IMR-90 (cell line): ENCODE results near the gene DEFB124. TPM values are rescaled to one million over a fixed set of nuclear protein-coding genes. Genes with fewer than 3 reads are reported as not detected.

ENCODE experiments used
- ATAC-seq: fragments of 200-7000 bp; cut with Tn5 transposase; 2 replicates; pipeline ENCODE4 v1.9.1; 2020; ENCODE audit warnings: low read depth, mild to moderate bottlenecking, moderate library complexity
- BruUV-seq: library from RNA; stranded (reverse); fragments of 400-500 nt; replicated peaks from 2 replicates; lab custom pipeline; 2021; lab: Mats Ljungman, UMichigan
- CTCF ChIA-PET: fragments of 300-600 bp; formaldehyde crosslinking; extraction: SDS; loops from one replicate; lab custom pipeline; 2021; ENCODE audit warnings: antibody characterized with exemption; lab: Yijun Ruan, JAX
- POLR2A ChIA-PET: fragments of 300-600 bp; sonication (Branson Sonifier 250); formaldehyde crosslinking; loops from one replicate; lab custom pipeline; 2022; ENCODE audit warnings: antibody characterized with exemption; ENCODE audit not compliant: unreplicated experiment; lab: Charles Lee
- DNase-seq: peaks from one replicate; pipeline ENCODE4 v3.0.0; 2013
- H2AFZ ChIP-seq: replicated peaks from 2 replicates; pipeline ENCODE3; 2013; ENCODE audit warnings: low read length, mild to moderate bottlenecking; ENCODE audit not compliant: poor library complexity
- H2AK5ac ChIP-seq: 2 replicates; pipeline ENCODE4 v1.6.1; 2013; ENCODE audit warnings: low read depth, low read length, inconsistent platforms
- H2AK9ac ChIP-seq: replicated peaks from 2 replicates; pipeline ENCODE3; 2013; ENCODE audit warnings: mild to moderate bottlenecking, low read depth, low read length, moderate library complexity; ENCODE audit not compliant: poor library complexity
- H2BK120ac ChIP-seq: 2 replicates; pipeline ENCODE4 v1.6.1; 2013; ENCODE audit warnings: low read depth, low read length, inconsistent platforms
- H2BK15ac ChIP-seq: 3 replicates; pipeline ENCODE4 v1.6.1; 2013; ENCODE audit warnings: low read depth, low read length, inconsistent platforms
- H2BK20ac ChIP-seq: 2 replicates; pipeline ENCODE4 v1.6.1; 2013; ENCODE audit warnings: low read depth, mild to moderate bottlenecking, inconsistent platforms, low read length, moderate library complexity
- H2BK5ac ChIP-seq: 2 replicates; pipeline ENCODE4 v1.6.1; 2013; ENCODE audit warnings: mild to moderate bottlenecking, low read depth, low read length, inconsistent platforms; ENCODE audit not compliant: poor library complexity, severe bottlenecking
- H3K14ac ChIP-seq: replicated peaks from 2 replicates; pipeline ENCODE4 v1.6.1; 2013; ENCODE audit warnings: low read depth, low read length, inconsistent platforms
- H3K18ac ChIP-seq: 2 replicates; pipeline ENCODE4 v1.6.1; 2013; ENCODE audit warnings: low read depth, low read length, control low read depth
- H3K23ac ChIP-seq: 2 replicates; pipeline ENCODE4 v1.6.1; 2013; ENCODE audit warnings: low read depth, low read length, inconsistent platforms
- H3K27ac ChIP-seq: 2 replicates; pipeline ENCODE4 v1.5.1; 2013; ENCODE audit warnings: mild to moderate bottlenecking, control low read depth, low read length; ENCODE audit not compliant: insufficient read depth
- H3K27me3 ChIP-seq: 2 replicates; pipeline ENCODE4 v1.6.1; 2013; ENCODE audit warnings: low read length; ENCODE audit not compliant: control insufficient read depth, insufficient read depth
- H3K36me3 ChIP-seq: 2 replicates; pipeline ENCODE4 v1.6.1; 2013; ENCODE audit warnings: low read length, mixed read lengths; ENCODE audit not compliant: control insufficient read depth, insufficient read depth
- H3K4ac ChIP-seq: 2 replicates; pipeline ENCODE4 v1.6.1; 2013; ENCODE audit warnings: low read depth, low read length, inconsistent platforms
- H3K4me1 ChIP-seq: 2 replicates; pipeline ENCODE4 v1.6.1; 2013; ENCODE audit warnings: low read length, mixed read lengths; ENCODE audit not compliant: control insufficient read depth, insufficient read depth
- H3K4me2 ChIP-seq: 2 replicates; pipeline ENCODE4 v1.6.1; 2013; ENCODE audit warnings: low read depth, mild to moderate bottlenecking, control low read depth, low read length, moderate library complexity
- H3K4me3 ChIP-seq: 2 replicates; pipeline ENCODE4 v1.5.1; 2013; ENCODE audit warnings: low read depth, mild to moderate bottlenecking, control low read depth, low read length, moderate library complexity; ENCODE audit not compliant: insufficient read depth
- H3K56ac ChIP-seq: 2 replicates; pipeline ENCODE4 v1.6.1; 2013; ENCODE audit warnings: low read length, inconsistent platforms; ENCODE audit not compliant: insufficient read depth; ENCODE audit errors: extremely low read depth
- H3K79me1 ChIP-seq, 2 experiments: 2 replicates each; pipeline ENCODE4 v1.6.1; 2013; ENCODE audit warnings: low read length in 2 of 2, inconsistent platforms in 1 of 2, low read depth in 1 of 2
- H3K9ac ChIP-seq: 2 replicates; pipeline ENCODE4 v1.6.1; 2013; ENCODE audit warnings: low read depth, low read length, control low read depth
- H3K9me1 ChIP-seq: 2 replicates; pipeline ENCODE4 v1.6.1; 2013; ENCODE audit warnings: low read length, inconsistent platforms; ENCODE audit not compliant: insufficient read depth
- H3K9me3 ChIP-seq: 2 replicates; pipeline ENCODE4 v1.6.1; 2013; ENCODE audit warnings: low read length; ENCODE audit not compliant: control insufficient read depth, insufficient read depth
- H4K20me1 ChIP-seq: 2 replicates; pipeline ENCODE4 v1.6.1; 2013; ENCODE audit warnings: low read length, inconsistent platforms; ENCODE audit not compliant: insufficient read depth
- H4K5ac ChIP-seq: 2 replicates; pipeline ENCODE4 v1.6.1; 2013; ENCODE audit warnings: mild to moderate bottlenecking, low read depth, low read length, control low read depth
- H4K8ac ChIP-seq, 2 experiments: 2 replicates each; pipeline ENCODE4 v1.6.1; 2013; ENCODE audit warnings: low read depth in 2 of 2, low read length in 2 of 2, control low read depth in 1 of 2, inconsistent platforms in 1 of 2
- H4K91ac ChIP-seq: 2 replicates; pipeline ENCODE4 v1.6.1; 2013; ENCODE audit warnings: low read depth, low read length, inconsistent platforms; ENCODE audit not compliant: insufficient read depth
- CEBPB ChIP-seq: IDR thresholded peaks from 2 replicates; pipeline ENCODE4 v1.6.1; 2012; ENCODE audit warnings: low read depth, low read length, improper control_type of control experiment
- CTCF ChIP-seq: conservative IDR thresholded peaks from 2 replicates; pipeline ENCODE4 v1.5.1; 2012; ENCODE audit warnings: mild to moderate bottlenecking, low read depth, low read length, improper control_type of control experiment
- RCOR1 ChIP-seq: IDR thresholded peaks from 2 replicates; pipeline ENCODE4 v1.6.1; 2012; ENCODE audit warnings: mild to moderate bottlenecking, low read length, improper control_type of control experiment; ENCODE audit not compliant: insufficient replicate concordance
- WGBS, 2 experiments: methylation state at CpG; one replicate each; pipeline versions ENCODE4 v1.1.5 to v1.1.7; 2013; ENCODE audit warnings: missing lambda C conversion rate in 2 of 2; ENCODE audit not compliant: insufficient read length in 1 of 2; ENCODE audit errors: extremely low coverage in 2 of 2; 5-methylcytosine and 5-hydroxymethylcytosine counted together
- dilution Hi-C: fragments of 300-500 bp; cut with HindIII; formaldehyde crosslinking; loops from one replicate; pipeline ENCODE4 v1.14.3; 2018; ENCODE audit warnings: low sequenced_read_pairs; ENCODE audit not compliant: unreplicated experiment
- in situ Hi-C: fragments of 300-500 bp; cut with MboI; formaldehyde crosslinking; loops from 3 replicates; pipeline ENCODE4 v1.14.3; 2019; ENCODE audit warnings: low sequenced_read_pairs, inconsistent platforms, mixed read lengths
- intact Hi-C: fragments of 100-400 bp; cut with micrococcal nuclease; formaldehyde crosslinking; loops from 2 replicates; pipeline ENCODE4 v1.10.0; 2022
- polyA plus RNA-seq, 3 experiments: library from polyadenylated mRNA; depleted of rRNA; stranded (reverse); fragments of >200 nt; gene quantifications; 2 replicates each; pipeline ENCODE4 v1.2.3, GENCODE V29; 2012; ENCODE audit warnings: low replicate concordance in 1 of 3
- total RNA-seq: library from RNA; depleted of rRNA; stranded (reverse); fragments of >200 nt; gene quantifications from 2 replicates; pipeline ENCODE4 v1.2.3, GENCODE V29; 2012

Gene DEFB124
- total and polyA plus RNA-seq, 2 of the 4 experiments (the other 2 are of a cell fraction) = not detected

DNA sequence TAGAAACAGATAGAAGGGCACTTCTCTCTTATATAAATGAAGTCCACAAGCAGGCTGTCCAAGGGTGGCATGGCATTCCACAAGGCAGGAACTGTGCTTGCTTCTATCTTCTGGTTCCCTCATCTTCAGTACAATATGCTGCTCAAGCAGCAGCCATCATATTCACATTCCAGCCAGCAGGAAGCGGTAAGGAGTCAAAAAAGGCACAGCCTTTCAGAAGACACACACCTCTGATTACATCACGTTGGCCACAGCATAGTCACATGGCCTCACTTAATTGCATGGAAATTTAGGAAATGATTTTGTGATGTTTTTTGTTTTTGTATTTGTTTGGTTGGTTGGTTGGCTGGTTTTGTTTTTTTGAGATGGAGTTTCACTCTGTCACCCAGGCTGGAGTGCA lies 19.2 kb upstream of the DEFB124 start:
- no CpG with 5 or more reads among the region's 2 CpGs for WGBS, 2 experiments
- H4K5ac ChIP-seq = no peak overlapping the region
- dilution Hi-C loops = no loop called here
- no peak overlapping the region for H2AK9ac ChIP-seq
- H3K79me1 ChIP-seq = no peaks in the 10 kb centered on the region
- H4K20me1 ChIP-seq = no peaks in the 10 kb centered on the region
- H3K9me3 ChIP-seq = no peaks in the 10 kb centered on the region
- DNase-seq (peak; percentile 41), ATAC-seq (peak; percentile 58)
- H2AK5ac ChIP-seq = no peak overlapping the region
- no peak overlapping the region for H3K18ac ChIP-seq
- H4K8ac ChIP-seq = no peak overlapping the region
- peaks cover 9% of the 10 kb centered on the region for H3K27me3 ChIP-seq
- H2BK120ac ChIP-seq = no peak overlapping the region
- no peaks in the 10 kb centered on the region for H3K9me1 ChIP-seq
- H4K91ac ChIP-seq = no peak overlapping the region
- H3K27ac ChIP-seq = no peak overlapping the region
- H3K4me1 ChIP-seq = 0 out of 2 replicates have a peak, but pooled peaks cover 2% of the 10 kb centered on the region
- TF ChIP-seq CTCF (peak; percentile 49), CEBPB (peak; percentile 32; the same call in 1 of the 2 replicates), RCOR1 (no peak)
- ChIA-PET CTCF (no interaction called here), POLR2A (no interaction called here)
- in situ Hi-C loops = no loop called here
- peak overlapping the region; percentile 23 for H2AFZ ChIP-seq
- H3K56ac ChIP-seq = no peak overlapping the region
- no peak overlapping the region for H3K4ac ChIP-seq
- no peak overlapping the region for H3K4me2 ChIP-seq
- H3K23ac ChIP-seq = no peak overlapping the region
- no TSS peak for BruUV-seq
- H3K36me3 ChIP-seq = no peaks in the 10 kb centered on the region
- no peak overlapping the region for H2BK5ac ChIP-seq
- no peak overlapping the region for H3K4me3 ChIP-seq
- intact Hi-C loops = no loop called here
- H2BK20ac ChIP-seq = no peak overlapping the region
- H2BK15ac ChIP-seq = no peak overlapping the region
- no peak overlapping the region for H3K14ac ChIP-seq
- H3K9ac ChIP-seq = no peak overlapping the region
